A204.1 (cell line): ENCODE results near the gene BIN1.

Source experiments
- FAIRE-seq: peaks from 2 replicates; lab custom pipeline; 2012; peaks lifted over from hg19 to GRCh38; lab: Jason Lieb, UNC

BIN1 gene

GRCh38 chr2:127106991-127107621 lies at the start of gene BIN1:
Gene BIN1 (minus strand): TSS chr2:127107154. CDS start chr2:127106943, 211 bp downstream.
- no peak for FAIRE-seq

- no peak for FAIRE-seq
These were observed 49.0 kb upstream of the BIN1 start for GRCh38 chr2:127155947-127156346.

- FAIRE-seq: no peak
These were observed 48.2 kb upstream of the BIN1 start for GRCh38 chr2:127155028-127155581.

- no peak for FAIRE-seq
These were observed 47.4 kb upstream of the BIN1 start for GRCh38 chr2:127154396-127154795.

GRCh38 chr2:127153691-127154158 lies 46.8 kb upstream of the BIN1 start:
- no peak for FAIRE-seq

- no peak for FAIRE-seq
These were observed 44.0 kb upstream of the BIN1 start for GRCh38 chr2:127150996-127151395.

GRCh38 chr2:127149384-127149783 lies 42.4 kb upstream of the BIN1 start:
- no peak for FAIRE-seq

GRCh38 chr2:127146820-127147502 lies 40.0 kb upstream of the BIN1 start:
- no peak for FAIRE-seq

GRCh38 chr2:127146071-127146725 lies 39.2 kb upstream of the BIN1 start:
- no peak for FAIRE-seq

GRCh38 chr2:127145280-127145895 lies 38.4 kb upstream of the BIN1 start:
- FAIRE-seq: no peak

GRCh38 chr2:127143841-127144782 lies 37.2 kb upstream of the BIN1 start:
- no peak for FAIRE-seq

- FAIRE-seq: no peak
These were observed 36.0 kb upstream of the BIN1 start for GRCh38 chr2:127142663-127143630.

GRCh38 chr2:127140538-127140937 lies 33.6 kb upstream of the BIN1 start:
- FAIRE-seq: no peak

GRCh38 chr2:127139766-127140165 lies 32.8 kb upstream of the BIN1 start:
- no peak for FAIRE-seq

GRCh38 chr2:127138281-127138680 lies 31.3 kb upstream of the BIN1 start:
- no peak for FAIRE-seq

GRCh38 chr2:127137741-127138140 lies 30.8 kb upstream of the BIN1 start:
- no peak for FAIRE-seq

- FAIRE-seq: no peak
These were observed 30.3 kb upstream of the BIN1 start for GRCh38 chr2:127137225-127137624.

GRCh38 chr2:127134833-127135830 lies 28.2 kb upstream of the BIN1 start:
- FAIRE-seq: no peak

GRCh38 chr2:127134235-127134634 lies 27.3 kb upstream of the BIN1 start:
- no peak for FAIRE-seq
